ENCODE data around the gene ZNF579.

ZNF579 gene

DNA sequence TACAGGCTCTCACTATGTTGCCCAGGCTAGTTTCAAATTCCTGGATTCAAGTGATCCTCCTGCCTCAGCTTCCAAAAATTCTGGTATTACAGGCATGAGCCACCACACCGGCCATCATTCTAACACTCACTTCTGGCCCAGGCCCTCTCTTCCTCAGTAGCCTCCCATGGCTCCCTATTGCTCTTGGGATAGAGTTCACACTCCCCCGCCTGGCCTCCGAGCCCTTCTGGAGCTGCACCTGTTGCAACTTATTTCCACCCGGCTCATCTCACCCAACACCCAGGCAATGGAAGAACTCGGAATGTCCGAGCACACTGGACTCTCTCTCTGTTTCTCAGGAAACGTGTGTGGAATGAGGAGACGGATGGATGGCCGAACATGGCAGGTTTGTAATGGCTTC lies 26.3 kb downstream of the ZNF579 start:
- no peak for FAIRE-seq
- TF ChIP-seq POLR2AphosphoS5 (IDR thresholded peaks at IDR 0.05; ENCODE audit: low read depth, low read length) (no peak), SPI1 (IDR thresholded peaks at IDR 0.05; ENCODE audit: low read depth, low read length) (no peak), POLR2A (IDR thresholded peaks at IDR 0.05; ENCODE audit: low read depth, low read length) (no peak), POU2F2 (IDR thresholded peaks at IDR 0.05; ENCODE audit: low read depth, low read length) (no peak), PAX5 (IDR thresholded peaks at IDR 0.05; ENCODE audit: insufficient read depth, low read length, severe bottlenecking) (no peak), TAF1 (IDR thresholded peaks at IDR 0.05; ENCODE audit: low read depth, low read length) (no peak)
- no peak for DNase-seq (ENCODE audit: insufficient read length, low spot score)

DNA sequence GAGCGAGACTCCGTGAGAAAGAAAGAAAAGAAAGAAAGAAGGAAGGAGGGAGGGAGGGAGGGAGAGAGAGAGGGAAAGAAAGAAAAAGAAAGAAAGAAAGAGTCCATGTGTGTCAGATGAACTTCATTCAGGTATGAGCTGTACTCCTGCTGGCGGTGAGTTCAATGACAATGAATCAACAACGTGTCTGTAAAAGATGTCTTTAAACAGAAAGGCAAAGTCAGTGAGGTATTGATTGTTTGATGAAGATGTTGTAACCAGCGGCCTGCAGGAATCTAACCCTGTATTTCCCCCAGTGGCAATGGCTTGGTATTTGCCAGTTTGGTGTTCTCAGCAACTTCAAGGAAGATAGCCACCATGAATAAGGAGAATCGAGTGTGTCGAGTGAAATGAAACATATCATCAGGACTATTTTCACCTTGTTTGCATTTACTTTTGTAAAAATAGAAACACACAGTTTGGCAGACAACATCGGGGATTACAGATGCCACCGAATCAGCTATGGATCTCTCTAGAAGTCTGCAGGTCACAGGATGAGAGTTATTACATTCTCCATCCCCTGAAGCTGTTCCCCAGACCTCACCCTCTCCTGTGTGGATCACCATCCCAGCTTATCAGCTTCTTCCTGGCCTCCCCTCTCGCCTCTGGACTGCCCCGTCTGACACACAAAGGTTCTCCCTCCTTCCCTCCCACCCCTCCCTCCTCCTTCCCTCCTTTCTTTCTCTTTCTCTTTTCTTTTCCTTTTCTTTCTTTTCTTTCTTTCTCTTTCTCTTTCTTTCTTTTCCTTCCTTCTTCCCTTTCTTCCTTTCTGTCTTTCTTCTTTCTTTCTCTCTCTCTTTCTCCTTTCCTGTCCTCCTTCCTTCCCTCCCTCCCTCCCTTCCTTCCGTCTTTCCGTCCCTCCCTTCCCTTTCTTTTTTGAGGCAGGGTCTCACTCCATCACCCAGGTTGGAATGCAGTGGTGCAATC lies 27.1 kb downstream of the ZNF579 start:
- no peak for DNase-seq (ENCODE audit: insufficient read length, low spot score)
- TF ChIP-seq PAX5 (IDR thresholded peaks at IDR 0.05; ENCODE audit: insufficient read depth, low read length, severe bottlenecking) = no peak
- TF ChIP-seq POLR2AphosphoS5 (IDR thresholded peaks at IDR 0.05; ENCODE audit: low read depth, low read length) = no peak
- TF ChIP-seq SPI1 (IDR thresholded peaks at IDR 0.05; ENCODE audit: low read depth, low read length) = no peak
- TF ChIP-seq TAF1 (IDR thresholded peaks at IDR 0.05; ENCODE audit: low read depth, low read length) = no peak
- TF ChIP-seq POU2F2 (IDR thresholded peaks at IDR 0.05; ENCODE audit: low read depth, low read length) = no peak
- TF ChIP-seq POLR2A (IDR thresholded peaks at IDR 0.05; ENCODE audit: low read depth, low read length) = no peak
- FAIRE-seq = no peak

DNA sequence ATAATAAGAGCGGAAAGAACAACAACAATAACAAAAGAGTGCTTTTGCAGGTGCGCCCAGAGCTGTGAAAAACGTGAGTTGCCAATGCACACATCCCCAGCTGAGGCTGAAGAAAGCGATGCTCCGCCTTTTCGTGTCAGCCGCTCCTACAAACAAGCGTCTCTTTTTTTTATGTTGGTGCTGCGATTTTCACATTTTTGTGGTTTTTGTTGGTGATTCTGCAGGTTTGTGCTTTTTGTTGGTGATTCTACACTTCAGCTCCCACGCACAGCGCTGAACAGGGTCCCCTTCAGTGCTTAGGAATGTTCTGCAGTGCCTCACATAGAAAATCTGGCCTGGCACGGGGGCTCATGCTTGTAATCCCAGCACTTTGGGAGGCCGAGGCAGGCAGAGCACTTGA lies 28.0 kb downstream of the ZNF579 start:
- no peak for DNase-seq (ENCODE audit: insufficient read length, low spot score)
- TF ChIP-seq POU2F2 (IDR thresholded peaks at IDR 0.05; ENCODE audit: low read depth, low read length) = no peak
- TF ChIP-seq POLR2AphosphoS5 (IDR thresholded peaks at IDR 0.05; ENCODE audit: low read depth, low read length) = no peak
- no peak for TF ChIP-seq PAX5 (IDR thresholded peaks at IDR 0.05; ENCODE audit: insufficient read depth, low read length, severe bottlenecking)
- no peak for TF ChIP-seq TAF1 (IDR thresholded peaks at IDR 0.05; ENCODE audit: low read depth, low read length)
- TF ChIP-seq SPI1 (IDR thresholded peaks at IDR 0.05; ENCODE audit: low read depth, low read length) = no peak
- no peak for TF ChIP-seq POLR2A (IDR thresholded peaks at IDR 0.05; ENCODE audit: low read depth, low read length)
- no peak for FAIRE-seq

DNA sequence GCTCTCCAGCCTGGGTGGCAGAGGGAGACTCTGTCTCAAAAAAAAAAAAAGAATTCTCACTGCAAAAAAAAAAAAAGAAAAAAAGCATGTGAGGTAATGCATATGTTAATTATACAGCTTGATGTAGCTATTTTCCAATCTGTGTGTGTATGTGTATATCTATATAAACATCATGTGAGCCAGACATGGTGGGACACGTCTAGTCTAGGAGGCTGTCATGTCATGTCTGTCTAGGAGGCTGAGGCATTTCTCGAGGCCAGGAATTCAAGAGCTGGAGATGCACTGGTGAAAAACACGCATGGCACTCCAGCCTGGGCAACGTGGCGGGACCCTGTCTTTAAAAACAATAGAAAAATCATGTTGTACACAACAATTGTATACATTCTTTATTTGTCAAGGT lies 28.4 kb downstream of the ZNF579 start:
- DNase-seq (ENCODE audit: insufficient read length, low spot score) (no peak), FAIRE-seq (no peak)
- TF ChIP-seq POLR2A (IDR thresholded peaks at IDR 0.05; ENCODE audit: low read depth, low read length) (no peak), PAX5 (IDR thresholded peaks at IDR 0.05; ENCODE audit: insufficient read depth, low read length, severe bottlenecking) (no peak), TAF1 (IDR thresholded peaks at IDR 0.05; ENCODE audit: low read depth, low read length) (no peak), SPI1 (IDR thresholded peaks at IDR 0.05; ENCODE audit: low read depth, low read length) (no peak), POU2F2 (IDR thresholded peaks at IDR 0.05; ENCODE audit: low read depth, low read length) (no peak), POLR2AphosphoS5 (IDR thresholded peaks at IDR 0.05; ENCODE audit: low read depth, low read length) (no peak)

DNA sequence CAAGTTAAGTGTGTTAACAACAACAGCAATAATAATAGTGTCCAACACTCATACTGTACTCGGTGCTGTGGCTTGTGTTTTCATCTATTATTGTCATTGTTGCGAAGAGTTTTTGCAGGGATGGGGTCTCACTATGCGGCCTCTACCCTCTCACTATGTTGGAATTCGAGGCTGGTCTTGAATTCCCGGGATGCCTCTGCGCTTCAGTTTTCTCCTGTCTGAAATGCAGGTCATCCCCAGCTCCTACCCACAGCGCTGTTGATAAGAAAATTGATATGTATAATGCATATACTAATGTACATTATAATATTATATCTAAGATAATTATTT lies 30.4 kb downstream of the ZNF579 start:
- no peak for DNase-seq (ENCODE audit: insufficient read length, low spot score)
- no peak for TF ChIP-seq POLR2A (IDR thresholded peaks at IDR 0.05; ENCODE audit: low read depth, low read length)
- TF ChIP-seq TAF1 (IDR thresholded peaks at IDR 0.05; ENCODE audit: low read depth, low read length) = no peak
- no peak for TF ChIP-seq POU2F2 (IDR thresholded peaks at IDR 0.05; ENCODE audit: low read depth, low read length)
- FAIRE-seq = no peak

DNA sequence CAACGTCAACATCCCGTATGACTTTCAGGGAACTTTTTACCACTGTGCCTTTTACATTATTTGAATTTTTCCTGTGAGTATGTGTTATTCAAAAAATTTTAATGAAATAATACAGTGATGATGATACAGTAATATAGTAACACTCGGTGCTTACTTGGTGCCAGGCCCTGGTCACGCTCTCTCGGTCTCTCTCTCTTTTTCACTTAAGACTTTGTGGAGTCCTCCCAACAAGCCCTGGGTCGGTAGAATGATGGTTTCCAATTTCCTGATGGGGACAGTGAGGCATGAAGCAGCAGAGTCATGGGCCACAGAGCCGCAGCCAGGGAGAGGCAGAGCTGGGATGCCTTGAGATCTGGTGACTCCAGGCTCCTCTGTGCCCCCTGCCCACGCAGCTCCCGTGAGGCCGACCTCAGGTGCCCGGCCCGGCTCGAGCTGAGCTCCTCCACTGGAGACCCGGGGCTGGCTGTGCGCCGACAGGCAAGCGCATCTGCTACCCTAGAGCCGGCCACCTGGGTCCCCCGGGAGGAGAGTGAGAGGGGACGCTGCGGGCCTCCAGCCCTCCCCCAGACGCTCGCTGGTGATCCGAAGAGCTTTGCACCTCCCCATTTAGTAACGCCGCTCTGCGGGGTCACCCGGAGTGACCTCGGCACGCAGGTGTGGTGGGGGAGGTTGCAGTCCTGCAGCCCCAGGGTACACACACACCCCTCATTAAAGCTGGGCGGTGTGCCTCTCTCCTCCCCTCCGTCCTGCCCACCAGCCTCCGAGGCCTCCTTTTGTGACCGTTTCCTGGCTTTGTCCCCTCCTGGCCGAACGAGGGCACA lies 30.9 kb downstream of the ZNF579 start:
- no peak for DNase-seq (ENCODE audit: insufficient read length, low spot score)
- TF ChIP-seq POLR2AphosphoS5 (IDR thresholded peaks at IDR 0.05; ENCODE audit: low read depth, low read length) (no peak), TAF1 (IDR thresholded peaks at IDR 0.05; ENCODE audit: low read depth, low read length) (no peak), PAX5 (IDR thresholded peaks at IDR 0.05; ENCODE audit: insufficient read depth, low read length, severe bottlenecking) (no peak), SPI1 (IDR thresholded peaks at IDR 0.05; ENCODE audit: low read depth, low read length) (no peak), POLR2A (IDR thresholded peaks at IDR 0.05; ENCODE audit: low read depth, low read length) (no peak), POU2F2 (IDR thresholded peaks at IDR 0.05; ENCODE audit: low read depth, low read length) (no peak)
- no peak for FAIRE-seq

DNA sequence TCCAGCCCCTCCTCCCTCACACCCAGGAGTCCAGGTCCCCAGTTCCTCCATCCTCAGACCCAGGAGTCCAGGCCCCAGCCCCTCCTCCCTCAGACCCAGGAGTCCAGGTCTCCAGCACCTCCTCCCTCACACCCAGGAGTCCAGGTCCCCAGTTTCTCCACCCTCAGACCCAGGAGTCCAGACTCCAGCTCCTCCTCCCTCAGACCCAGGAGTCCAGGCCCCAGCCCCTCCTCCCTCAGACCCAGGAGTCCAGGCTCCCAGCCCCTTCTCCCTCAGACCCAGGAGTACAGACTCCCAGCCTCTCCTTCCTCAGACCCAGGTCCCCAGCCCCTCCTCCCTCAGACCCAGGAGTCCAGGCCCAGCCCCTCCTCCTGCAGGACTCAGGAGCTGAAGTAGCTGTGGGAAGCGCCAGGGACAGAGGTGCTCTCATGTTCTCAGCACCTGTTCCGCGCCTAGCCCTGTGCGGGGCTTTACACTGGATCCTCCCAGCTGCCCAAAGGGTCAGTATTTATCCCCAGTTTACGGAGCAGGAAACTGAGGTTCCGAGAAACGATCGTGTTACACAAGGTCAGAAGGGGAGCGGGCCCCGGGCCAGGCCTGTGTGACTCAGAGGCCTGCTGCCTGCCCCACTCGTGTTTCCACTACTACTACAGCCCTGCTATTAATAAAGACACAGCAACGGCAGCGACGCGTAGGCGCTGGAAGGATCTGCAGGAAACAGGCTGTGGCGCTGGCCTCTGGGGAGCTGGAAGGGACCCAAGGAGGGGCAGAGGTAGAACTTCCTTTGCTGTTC lies 33.6 kb downstream of the ZNF579 start:
- FAIRE-seq = no peak
- TF ChIP-seq SPI1 (IDR thresholded peaks at IDR 0.05; ENCODE audit: low read depth, low read length) (no peak), PAX5 (IDR thresholded peaks at IDR 0.05; ENCODE audit: insufficient read depth, low read length, severe bottlenecking) (no peak), TAF1 (IDR thresholded peaks at IDR 0.05; ENCODE audit: low read depth, low read length) (no peak), POU2F2 (IDR thresholded peaks at IDR 0.05; ENCODE audit: low read depth, low read length) (no peak), POLR2AphosphoS5 (IDR thresholded peaks at IDR 0.05; ENCODE audit: low read depth, low read length) (no peak), POLR2A (IDR thresholded peaks at IDR 0.05; ENCODE audit: low read depth, low read length) (no peak)
- DNase-seq (ENCODE audit: insufficient read length, low spot score) = no peak

DNA sequence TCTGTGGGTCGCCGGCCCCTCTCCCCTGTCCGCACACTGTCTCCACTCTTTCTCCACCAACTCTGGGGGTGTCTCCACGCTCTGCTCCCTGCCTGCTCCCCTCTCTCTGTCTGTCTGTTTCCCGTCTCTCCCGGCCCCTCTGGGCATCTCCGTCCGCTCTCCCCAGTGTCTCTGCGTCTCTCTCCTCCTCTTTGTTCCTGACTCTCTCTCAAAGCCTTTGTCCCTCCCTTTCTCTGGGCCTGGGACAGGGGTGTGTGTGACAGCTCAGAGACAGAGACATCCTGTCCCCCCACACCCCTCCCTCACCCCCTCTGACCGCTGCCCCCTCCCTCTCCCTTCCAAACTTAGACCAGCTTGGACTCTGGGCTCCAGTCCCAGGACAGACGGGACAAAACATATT lies 34.6 kb downstream of the ZNF579 start:
- DNase-seq (ENCODE audit: insufficient read length, low spot score) (no peak), FAIRE-seq (no peak)
- TF ChIP-seq POLR2AphosphoS5 (IDR thresholded peaks at IDR 0.05; ENCODE audit: low read depth, low read length) = no peak
- TF ChIP-seq SPI1 (IDR thresholded peaks at IDR 0.05; ENCODE audit: low read depth, low read length) = no peak
- no peak for TF ChIP-seq POLR2A (IDR thresholded peaks at IDR 0.05; ENCODE audit: low read depth, low read length)
- TF ChIP-seq POU2F2 (IDR thresholded peaks at IDR 0.05; ENCODE audit: low read depth, low read length) = no peak
- TF ChIP-seq TAF1 (IDR thresholded peaks at IDR 0.05; ENCODE audit: low read depth, low read length) = no peak
- TF ChIP-seq PAX5 (IDR thresholded peaks at IDR 0.05; ENCODE audit: insufficient read depth, low read length, severe bottlenecking) = no peak
